ENCODE data around the gene RAP1GAP.

- no peak for TF ChIP-seq CTCF (conservative IDR thresholded peaks at IDR 0.05 in 1 of 2, IDR thresholded peaks at IDR 0.05 in 1 of 2; ENCODE audit: extremely low read depth in 1 of 2, insufficient read depth in 1 of 2, low read depth in 1 of 2, low read length in 2 of 2)
- no peak for TF ChIP-seq EZH2 (IDR thresholded peaks at IDR 0.05; ENCODE audit: borderline replicate concordance, low read length)
Measured at GRCh38 chr1:21593231-21593630, 75.9 kb downstream of the RAP1GAP start.
